HCT116 (cell line): ENCODE data around the gene FAM163B. TPM values are rescaled to one million over a fixed set of nuclear protein-coding genes. Genes with fewer than 3 reads are reported as not detected.

Experiments
- ATAC-seq: fragments of 200-7000 bp; cut with Tn5 transposase; 2 replicates; pipeline ENCODE4 v1.9.1; 2020; ENCODE audit warnings: mild to moderate bottlenecking, moderate library complexity
- BruUV-seq: library from RNA; stranded (reverse); fragments of 400-500 nt; replicated peaks from 2 replicates; lab custom pipeline; 2021; lab: Mats Ljungman, UMichigan
- CTCF ChIA-PET: fragments of 300-600 bp; sonication (Branson Sonifier 250); formaldehyde crosslinking; loops from one replicate; lab custom pipeline; 2021; ENCODE audit warnings: antibody characterized with exemption; lab: Charles Lee
- POLR2A ChIA-PET: fragments of 300-600, 350-600 bp; sonication (Branson Sonifier 250); formaldehyde crosslinking; loops from one replicate; lab custom pipeline; 2021; ENCODE audit warnings: antibody characterized with exemption; lab: Charles Lee
- RAD21 ChIA-PET, 2 experiments: fragments of 300-600 bp; sonication (Branson Sonifier 250); formaldehyde crosslinking; loops; one replicate each; lab custom pipeline; 2023; ENCODE audit warnings: low total read pairs in 2 of 2; ENCODE audit not compliant: uncharacterized antibody in 2 of 2, unreplicated experiment in 2 of 2, low non-redundant PET in 1 of 2; lab: Charles Lee
- DNase-seq: peaks from one replicate; pipeline ENCODE4 v3.0.0-alpha.2; 2010; ENCODE audit warnings: low read depth, low spot score
- H2AFZ ChIP-seq: fragments of 200-600 bp; shearing (Covaris generic), sonication (generic); 2 replicates; pipeline ENCODE4 v1.6.1; 2017; ENCODE audit warnings: low read depth, mixed run types, mixed read lengths, antibody characterized with exemption, low read length; ENCODE audit not compliant: poor library complexity, severe bottlenecking
- H3K27ac ChIP-seq: 2 replicates; pipeline ENCODE4 v1.5.1; 2012; ENCODE audit warnings: low read depth, low read length
- H3K27me3 ChIP-seq: fragments of 200-600 bp; sonication (generic); 2 replicates; pipeline ENCODE4 v1.6.1; 2016; ENCODE audit warnings: mixed run types, low read length, mixed read lengths; ENCODE audit not compliant: insufficient read depth
- H3K36me3 ChIP-seq, 2 experiments: fragments of 200-500 bp in 1 of 2; fragments of 200-600 bp in 1 of 2; sonication (Bioruptor generic) in 1 of 2; sonication (generic) in 1 of 2; 2 replicates each; pipeline versions ENCODE4 v1.5.1 to v1.6.1; 2014 to 2016; ENCODE audit warnings: low read length in 2 of 2, inconsistent platforms in 1 of 2, mixed read lengths in 1 of 2, mixed run types in 1 of 2; ENCODE audit not compliant: insufficient read depth in 2 of 2, control insufficient read depth in 1 of 2
- H3K4me1 ChIP-seq, 2 experiments: fragments of 200-600 bp in 1 of 2; sonication (generic) in 1 of 2; 2 replicates each; pipeline versions ENCODE4 v1.5.1 to v1.6.1; 2012 to 2017; ENCODE audit warnings: low read length in 2 of 2, inconsistent platforms in 1 of 2, mild to moderate bottlenecking in 1 of 2, mixed read lengths in 1 of 2, mixed run types in 1 of 2, moderate library complexity in 1 of 2; ENCODE audit not compliant: insufficient read depth in 2 of 2, control insufficient read depth in 1 of 2
- H3K4me2 ChIP-seq: fragments of 200-600 bp; sonication (generic); 2 replicates; pipeline ENCODE4 v1.6.1; 2017; ENCODE audit warnings: mixed run types, low read length, mixed read lengths
- H3K4me3 ChIP-seq, 2 experiments: fragments of 200-600 bp in 1 of 2; sonication (generic) in 1 of 2; replicated peaks in 1 of 2; 2 replicates each; pipeline ENCODE4 v1.5.1; 2011 to 2016; ENCODE audit warnings: low read length in 2 of 2, control low read depth in 1 of 2, low read depth in 1 of 2, mild to moderate bottlenecking in 1 of 2, mixed read lengths in 1 of 2, mixed run types in 1 of 2
- H3K79me2 ChIP-seq: fragments of 200-600 bp; sonication (generic); 2 replicates; pipeline ENCODE4 v1.6.1; 2017; ENCODE audit warnings: mild to moderate bottlenecking, mixed run types, low read length, moderate library complexity, mixed read lengths; ENCODE audit not compliant: insufficient read depth
- H3K9ac ChIP-seq: fragments of 200-600 bp; sonication (generic); 2 replicates; pipeline ENCODE4 v1.6.1; 2016; ENCODE audit warnings: low read length, mixed read lengths
- H3K9me2 ChIP-seq: fragments of 200-600 bp; sonication (generic), shearing (Covaris generic); 2 replicates; pipeline ENCODE4 v1.6.1; 2017; ENCODE audit warnings: mixed run types, mild to moderate bottlenecking, moderate library complexity; ENCODE audit not compliant: insufficient read depth
- H3K9me3 ChIP-seq, 2 experiments: fragments of 200-500 bp in 1 of 2; fragments of 200-600 bp in 1 of 2; sonication (Bioruptor generic) in 1 of 2; sonication (generic) in 1 of 2; 2 replicates each; pipeline ENCODE4 v1.6.1; 2014 to 2017; ENCODE audit warnings: low read length in 2 of 2, mixed read lengths in 2 of 2, inconsistent platforms in 1 of 2, low read depth in 1 of 2, mild to moderate bottlenecking in 1 of 2, mixed run types in 1 of 2, moderate library complexity in 1 of 2; ENCODE audit not compliant: control insufficient read depth in 1 of 2, insufficient read depth in 1 of 2
- H4K20me1 ChIP-seq: fragments of 200-600 bp; sonication (generic), shearing (Covaris generic); 2 replicates; pipeline ENCODE4 v1.6.1; 2017; ENCODE audit warnings: mixed run types, mild to moderate bottlenecking, moderate library complexity; ENCODE audit not compliant: insufficient read depth
- ATF3 ChIP-seq: IDR thresholded peaks from 2 replicates; pipeline ENCODE4 v1.6.1; 2012
- CBX3 ChIP-seq: IDR thresholded peaks from 2 replicates; pipeline ENCODE4 v1.6.1; 2012; ENCODE audit warnings: low read depth
- CEBPB ChIP-seq: IDR thresholded peaks from 2 replicates; pipeline ENCODE4 v1.6.1; 2012; ENCODE audit warnings: low read depth
- EGR1 ChIP-seq: IDR thresholded peaks from 2 replicates; pipeline ENCODE4 v1.6.1; 2012; ENCODE audit warnings: low read depth
- EZH2phosphoT487 ChIP-seq: fragments of 200-600 bp; IDR thresholded peaks from 2 replicates; pipeline ENCODE4 v1.6.1; 2018; ENCODE audit warnings: antibody characterized with exemption, borderline replicate concordance
- FOSL1 ChIP-seq: IDR thresholded peaks from 2 replicates; pipeline ENCODE4 v1.6.1; 2012; ENCODE audit warnings: low read depth
- JUND ChIP-seq: IDR thresholded peaks from 2 replicates; pipeline ENCODE4 v1.6.1; 2012
- RAD21 ChIP-seq: IDR thresholded peaks from 2 replicates; pipeline ENCODE4 v1.6.1; 2012; ENCODE audit warnings: low read depth, mild to moderate bottlenecking
- SIN3A ChIP-seq: IDR thresholded peaks from 2 replicates; pipeline ENCODE4 v1.6.1; 2012; ENCODE audit warnings: low read depth
- SRF ChIP-seq: IDR thresholded peaks from 2 replicates; pipeline ENCODE4 v1.6.1; 2012; ENCODE audit warnings: low read depth
- TCF7L2 ChIP-seq: IDR thresholded peaks from 2 replicates; pipeline ENCODE4 v1.7.0; 2011; ENCODE audit warnings: borderline replicate concordance, inconsistent platforms; ENCODE audit not compliant: insufficient read depth, insufficient read length; ENCODE audit errors: extremely low read depth
- YY1 ChIP-seq: IDR thresholded peaks from 2 replicates; pipeline ENCODE4 v1.6.1; 2011; ENCODE audit warnings: low read length, low read depth, moderate library complexity, mild to moderate bottlenecking; ENCODE audit not compliant: insufficient replicate concordance; ENCODE audit errors: extremely low read depth
- ZBTB33 ChIP-seq: IDR thresholded peaks from 2 replicates; pipeline ENCODE4 v1.6.1; 2011; ENCODE audit warnings: mild to moderate bottlenecking, low read length, moderate library complexity; ENCODE audit not compliant: insufficient replicate concordance; ENCODE audit errors: extremely low read depth
- ZFX ChIP-seq: fragments of 450-650 bp; IDR thresholded peaks from 2 replicates; pipeline ENCODE4 v1.6.1; 2017
- ZNF274 ChIP-seq: fragments of 200-500 bp; sonication (Bioruptor generic); IDR thresholded peaks from 2 replicates; pipeline ENCODE4 v1.6.1; 2014; ENCODE audit warnings: mild to moderate bottlenecking, low read depth, low read length, inconsistent platforms
- intact Hi-C: fragments of 100-400 bp; cut with micrococcal nuclease; formaldehyde crosslinking; loops from 2 replicates; pipeline ENCODE4 v1.10.0; 2022
- total RNA-seq: library from RNA; stranded (reverse); gene quantifications from one replicate; pipeline ENCODE4 v1.2.1, GENCODE V29; 2021; ENCODE audit not compliant: unreplicated experiment
- TF ChIP-seq, protein P1 (sequence below): IDR thresholded peaks from 2 replicates; pipeline ENCODE4 v1.6.1; 2012
- TF ChIP-seq, protein P2 (sequence below), 3 experiments: fragments of 200-600 bp in 1 of 3; sonication (generic) in 1 of 3; IDR thresholded peaks in 2 of 3; conservative IDR thresholded peaks in 1 of 3; 2 replicates each; pipeline ENCODE4 v1.5.1; 2012 to 2017; ENCODE audit warnings: low read depth in 2 of 3, low read length in 2 of 3, antibody characterized with exemption in 1 of 3, borderline replicate concordance in 1 of 3, control low read depth in 1 of 3, mild to moderate bottlenecking in 1 of 3, mixed read lengths in 1 of 3, mixed run types in 1 of 3, moderate library complexity in 1 of 3; ENCODE audit not compliant: insufficient read depth in 1 of 3

FAM163B gene
- total RNA-seq, 1 experiment from 2014 or later, result not detected

DNA sequence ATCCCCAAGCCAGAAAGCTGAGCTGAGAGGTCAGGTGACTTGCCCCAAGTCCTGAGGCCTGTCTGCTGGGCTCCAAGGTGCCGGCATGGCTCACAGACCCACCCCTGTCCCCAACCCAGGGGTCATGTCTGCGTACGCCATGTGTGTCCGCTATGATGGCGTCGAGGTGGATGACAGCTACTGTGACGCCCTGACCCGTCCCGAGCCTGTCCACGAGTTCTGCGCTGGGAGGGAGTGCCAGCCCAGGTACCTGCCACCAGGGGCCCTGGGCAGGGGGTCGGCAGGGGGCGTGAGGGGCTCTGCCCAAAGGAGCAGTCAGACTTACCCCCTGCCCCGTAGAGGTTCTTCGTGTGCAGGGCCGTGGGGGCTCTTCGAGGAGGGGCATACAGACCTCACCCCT lies 42.4 kb downstream of the FAM163B start:
- ChIA-PET POLR2A (interaction anchor here (0.7 kb wide), 1 partner anchor 216 kb away, joined by 3 read pairs; no protein-coding TSS in a partner anchor), CTCF (no interaction called here), RAD21 (no interaction called here)
- no peak for ATAC-seq
- H3K4me2 ChIP-seq, result no peak overlapping the region
- no peak overlapping the region for H3K4me3 ChIP-seq
- H3K27me3 ChIP-seq, result peaks cover 6% of the 10 kb centered on the region; the same call in 1 of the 2 replicates
- H2AFZ ChIP-seq, result no peak overlapping the region
- H3K79me2 ChIP-seq, result no peaks in the 10 kb centered on the region
- H3K9me2 ChIP-seq, result no peaks in the 10 kb centered on the region
- H3K27ac ChIP-seq, result no peak overlapping the region
- TF ChIP-seq ZFX, result no peak
- TF ChIP-seq, protein P1, sequence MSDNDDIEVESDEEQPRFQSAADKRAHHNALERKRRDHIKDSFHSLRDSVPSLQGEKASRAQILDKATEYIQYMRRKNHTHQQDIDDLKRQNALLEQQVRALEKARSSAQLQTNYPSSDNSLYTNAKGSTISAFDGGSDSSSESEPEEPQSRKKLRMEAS, result no peak
- no peak for TF ChIP-seq ZBTB33
- no peak for TF ChIP-seq ZNF274
- H3K9ac ChIP-seq, result no peak overlapping the region
- peaks cover 8% of the 10 kb centered on the region in 2 experiments for H3K4me1 ChIP-seq
- H4K20me1 ChIP-seq, result no peaks in the 10 kb centered on the region
- no TSS peak for BruUV-seq
- no peaks in the 10 kb centered on the region for H3K9me3 ChIP-seq
- DNase-seq, result no peak
- intact Hi-C loops, result no loop called here
- no peaks in the 10 kb centered on the region for H3K36me3 ChIP-seq

- ChIA-PET CTCF (no interaction called here), POLR2A (interaction anchor here (0.7 kb wide), 1 partner anchor 216 kb away, joined by 3 read pairs; no protein-coding TSS in a partner anchor)
- no peak for TF ChIP-seq CBX3
- TF ChIP-seq TCF7L2, result no peak
- TF ChIP-seq ZFX, result no peak
- no peak for TF ChIP-seq ZNF274
- TF ChIP-seq RAD21, result no peak
- no peak for TF ChIP-seq FOSL1
- no peak for TF ChIP-seq SIN3A
- TF ChIP-seq JUND, result no peak
- no peak for TF ChIP-seq EGR1
- no peak for TF ChIP-seq CEBPB
- no peak for TF ChIP-seq EZH2phosphoT487
- TF ChIP-seq YY1, result no peak
- TF ChIP-seq ATF3, result no peak
- TF ChIP-seq SRF, result no peak
- TF ChIP-seq, protein P1, result no peak
- TF ChIP-seq, protein P2, sequence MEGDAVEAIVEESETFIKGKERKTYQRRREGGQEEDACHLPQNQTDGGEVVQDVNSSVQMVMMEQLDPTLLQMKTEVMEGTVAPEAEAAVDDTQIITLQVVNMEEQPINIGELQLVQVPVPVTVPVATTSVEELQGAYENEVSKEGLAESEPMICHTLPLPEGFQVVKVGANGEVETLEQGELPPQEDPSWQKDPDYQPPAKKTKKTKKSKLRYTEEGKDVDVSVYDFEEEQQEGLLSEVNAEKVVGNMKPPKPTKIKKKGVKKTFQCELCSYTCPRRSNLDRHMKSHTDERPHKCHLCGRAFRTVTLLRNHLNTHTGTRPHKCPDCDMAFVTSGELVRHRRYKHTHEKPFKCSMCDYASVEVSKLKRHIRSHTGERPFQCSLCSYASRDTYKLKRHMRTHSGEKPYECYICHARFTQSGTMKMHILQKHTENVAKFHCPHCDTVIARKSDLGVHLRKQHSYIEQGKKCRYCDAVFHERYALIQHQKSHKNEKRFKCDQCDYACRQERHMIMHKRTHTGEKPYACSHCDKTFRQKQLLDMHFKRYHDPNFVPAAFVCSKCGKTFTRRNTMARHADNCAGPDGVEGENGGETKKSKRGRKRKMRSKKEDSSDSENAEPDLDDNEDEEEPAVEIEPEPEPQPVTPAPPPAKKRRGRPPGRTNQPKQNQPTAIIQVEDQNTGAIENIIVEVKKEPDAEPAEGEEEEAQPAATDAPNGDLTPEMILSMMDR (IDR thresholded peaks at IDR 0.05 in 2 of 3, conservative IDR thresholded peaks at IDR 0.05 in 1 of 3; ENCODE audit: borderline replicate concordance in 1 of 3, insufficient read depth in 1 of 3, low read depth in 2 of 3, low read length in 2 of 3), result no peak
Observed at GRCh38 chr9:133566382-133566781, 42.8 kb downstream of the FAM163B start.

More at GRCh38 chr9:133566382-133566781, 42.8 kb downstream of the FAM163B start:
- no TSS peak for BruUV-seq
- Histone ChIP-seq H3K9ac (no peak overlapping the region), H3K4me3 (no peak overlapping the region), H3K36me3 (no peaks in the 10 kb centered on the region), H3K27me3 (peaks cover 6% of the 10 kb centered on the region; the same call in 1 of the 2 replicates), H3K4me1 (peaks cover 8% of the 10 kb centered on the region in 2 experiments), H3K9me3 (no peaks in the 10 kb centered on the region), H3K9me2 (no peaks in the 10 kb centered on the region), H3K4me2 (no peak overlapping the region), H3K27ac (no peak overlapping the region), H4K20me1 (no peaks in the 10 kb centered on the region), H3K79me2 (no peaks in the 10 kb centered on the region), H2AFZ (no peak overlapping the region)
- intact Hi-C loops, result no loop called here
- DNase-seq, result no peak
- no peak for ATAC-seq
- RAD21 ChIA-PET, result no interaction called here
